Transverse colon (tissue), 4 donors: Measurements from ENCODE around the gene IP6K3.

Experiments used
- EP300 ChIP-seq: sonication (generic); formaldehyde crosslinking; IDR thresholded peaks from one replicate; pipeline ENCODE4 v1.6.1; 2017; ENCODE audit warnings: antibody characterized with exemption, low read depth
- POLR2A ChIP-seq: fragments of 450-650 bp; IDR thresholded peaks from one replicate; pipeline ENCODE4 v1.6.1; 2016; ENCODE audit warnings: antibody characterized with exemption, mild to moderate bottlenecking, moderate library complexity
- POLR2AphosphoS5 ChIP-seq, 3 donors: sonication (generic); formaldehyde crosslinking; IDR thresholded peaks; one replicate each; pipeline ENCODE4 v1.6.1; 2016; ENCODE audit warnings: antibody characterized with exemption in 3 of 3
- TF ChIP-seq, protein P1 (sequence below), 5 experiments: fragments of 200-600 bp in 3 of 5; fragments of 450-650 bp in 2 of 5; sonication (generic) in 3 of 5; IDR thresholded peaks; 1 replicate in 2 of 5; 2 replicates in 3 of 5; pipeline ENCODE4 v1.5.1; 2016 to 2017; ENCODE audit warnings: antibody characterized with exemption in 5 of 5, inconsistent platforms in 3 of 5, mild to moderate bottlenecking in 2 of 5, moderate library complexity in 1 of 5

DNA sequence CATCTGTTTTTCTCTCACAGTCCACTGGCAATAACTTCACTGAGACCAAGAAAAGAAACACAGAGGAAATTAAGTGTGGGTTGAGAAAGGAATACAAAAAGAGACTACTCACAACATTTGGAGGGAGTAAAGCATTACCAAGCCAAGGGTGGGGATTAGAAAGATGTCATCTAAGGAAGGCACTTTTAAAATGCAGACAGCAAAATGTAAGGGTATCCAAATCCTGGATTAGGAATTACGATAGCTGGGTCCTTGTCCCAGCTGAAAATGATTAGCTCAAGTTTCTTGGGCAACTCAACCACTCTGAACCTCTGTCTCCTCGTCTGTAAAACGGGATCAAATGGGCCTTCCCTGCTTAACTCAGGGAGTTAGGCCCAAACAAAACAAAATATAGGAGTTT, 40.0 kb upstream of the IP6K3 start:
- TF ChIP-seq, protein P1, sequence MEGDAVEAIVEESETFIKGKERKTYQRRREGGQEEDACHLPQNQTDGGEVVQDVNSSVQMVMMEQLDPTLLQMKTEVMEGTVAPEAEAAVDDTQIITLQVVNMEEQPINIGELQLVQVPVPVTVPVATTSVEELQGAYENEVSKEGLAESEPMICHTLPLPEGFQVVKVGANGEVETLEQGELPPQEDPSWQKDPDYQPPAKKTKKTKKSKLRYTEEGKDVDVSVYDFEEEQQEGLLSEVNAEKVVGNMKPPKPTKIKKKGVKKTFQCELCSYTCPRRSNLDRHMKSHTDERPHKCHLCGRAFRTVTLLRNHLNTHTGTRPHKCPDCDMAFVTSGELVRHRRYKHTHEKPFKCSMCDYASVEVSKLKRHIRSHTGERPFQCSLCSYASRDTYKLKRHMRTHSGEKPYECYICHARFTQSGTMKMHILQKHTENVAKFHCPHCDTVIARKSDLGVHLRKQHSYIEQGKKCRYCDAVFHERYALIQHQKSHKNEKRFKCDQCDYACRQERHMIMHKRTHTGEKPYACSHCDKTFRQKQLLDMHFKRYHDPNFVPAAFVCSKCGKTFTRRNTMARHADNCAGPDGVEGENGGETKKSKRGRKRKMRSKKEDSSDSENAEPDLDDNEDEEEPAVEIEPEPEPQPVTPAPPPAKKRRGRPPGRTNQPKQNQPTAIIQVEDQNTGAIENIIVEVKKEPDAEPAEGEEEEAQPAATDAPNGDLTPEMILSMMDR (IDR thresholded peaks at IDR 0.05), result no peak
- TF ChIP-seq POLR2A, result no peak
- no peak for TF ChIP-seq POLR2AphosphoS5 (IDR thresholded peaks at IDR 0.05)
- no peak for TF ChIP-seq EP300
